Activated CD4-positive, alpha-beta T cell treated with anti-CD3 and anti-CD28 coated beads for 1 hour (primary cell): ENCODE measurements around the gene MAP6.
A peak's percentile ranks its signal among the peaks of the same experiment; 100 is the strongest.
"Not testable (repeated sequence)": the region's sequence is repeated elsewhere in the genome, so short reads cannot be mapped to it uniquely, and the experiment has no call there.

Source experiments
- DNase-seq: peaks from one replicate; pipeline ENCODE4 v3.0.0-alpha.2; 2020

Gene MAP6

DNA sequence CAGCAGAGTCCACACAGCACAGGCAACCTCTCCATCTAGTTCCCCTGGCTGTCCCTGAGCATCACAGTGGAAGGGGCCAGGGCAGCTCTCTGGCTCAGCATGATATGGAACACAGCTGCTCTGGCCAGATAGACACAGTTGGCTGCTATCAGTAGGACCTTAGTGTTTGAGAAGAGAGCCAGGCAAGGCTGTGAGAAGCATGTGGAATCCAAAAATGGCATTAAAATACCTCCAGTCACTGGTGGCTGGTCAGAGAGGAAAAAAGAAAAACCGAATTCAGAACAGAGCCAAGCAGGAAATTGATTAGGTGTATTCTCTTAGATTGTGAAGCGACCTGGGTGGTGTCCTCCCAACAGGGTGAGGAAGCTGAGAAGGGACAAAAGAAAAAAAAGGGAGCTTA is 78.9 kb downstream of the MAP6 start:
- DNase-seq = no peak

DNA sequence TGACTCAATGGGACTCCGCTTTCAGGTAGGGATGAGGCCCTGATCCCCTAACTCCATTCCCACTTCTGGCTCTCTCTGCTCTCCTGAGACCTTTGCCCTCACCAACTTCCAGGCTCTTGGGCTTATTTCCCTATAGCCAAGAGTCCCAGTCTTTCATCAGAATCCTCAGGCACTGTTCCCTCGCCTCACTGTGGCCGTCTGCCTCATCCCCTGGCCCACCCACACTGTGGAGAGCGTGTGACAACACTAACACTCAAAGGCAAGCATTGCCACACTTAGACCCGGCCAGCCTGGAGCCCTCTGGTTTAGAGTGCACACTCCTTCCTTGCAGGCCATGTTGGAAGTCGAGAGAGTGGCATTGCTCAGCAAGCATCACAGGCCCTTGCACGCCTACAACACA is 79.8 kb downstream of the MAP6 start:
- DNase-seq = no peak

DNA sequence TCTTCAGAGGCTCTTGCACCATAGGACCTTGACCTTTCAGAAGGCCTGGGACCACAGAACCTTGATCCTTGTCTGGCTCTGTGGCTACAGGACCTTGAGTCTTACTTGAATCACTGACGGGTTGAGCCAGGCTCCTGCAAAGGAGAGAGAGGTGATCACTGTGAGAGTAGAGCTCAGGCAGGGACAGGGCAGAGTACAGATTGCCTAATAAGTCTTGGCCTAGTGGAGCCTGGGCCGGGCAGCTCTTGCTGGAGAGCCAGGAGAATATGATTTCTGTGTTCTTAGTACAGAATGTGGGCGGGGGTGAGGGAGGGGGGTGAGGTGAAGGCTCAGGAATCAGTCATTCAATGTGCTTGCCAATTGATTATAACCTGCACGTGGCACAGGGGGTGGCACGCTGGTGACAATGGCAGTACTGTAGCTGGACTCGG is 80.8 kb downstream of the MAP6 start:
- no peak for DNase-seq

DNA sequence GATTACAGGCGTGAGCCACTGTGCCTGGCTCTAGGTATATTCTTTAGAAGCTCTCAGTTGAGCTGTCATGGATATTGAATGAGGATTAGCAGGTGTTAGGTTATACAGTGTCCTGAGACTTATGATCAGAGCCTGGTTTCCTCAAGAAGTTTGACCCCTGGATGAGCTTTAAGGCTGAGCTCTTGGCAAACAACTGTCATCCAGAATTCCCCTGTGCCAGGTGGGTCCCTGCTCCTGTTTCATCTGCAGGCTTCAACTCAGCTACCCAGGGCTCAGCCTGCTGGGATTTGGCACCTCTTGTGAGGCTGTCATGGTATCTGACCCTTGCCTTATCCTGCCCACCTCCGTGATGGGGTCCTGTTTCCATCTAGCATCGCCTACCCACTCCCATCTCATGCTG is 82.4 kb downstream of the MAP6 start:
- no peak for DNase-seq

DNA sequence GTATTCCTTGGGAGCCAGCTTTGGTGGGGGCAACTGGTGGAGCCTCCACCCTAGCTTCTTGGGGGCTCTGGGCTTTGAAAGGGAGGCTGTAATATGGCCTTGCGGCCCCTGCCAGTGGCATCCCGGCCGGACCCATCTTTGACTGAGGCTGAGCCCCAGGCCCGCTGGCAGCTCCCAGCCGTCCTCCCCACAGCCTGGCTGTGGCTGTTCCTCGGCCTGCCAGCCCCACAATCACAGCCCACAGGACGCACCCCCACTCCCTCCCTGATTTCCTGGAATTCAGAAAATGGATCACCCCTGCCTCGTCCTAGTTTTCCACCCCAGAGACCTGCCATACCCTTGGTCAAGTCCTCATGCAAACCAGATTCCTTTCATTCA is 83.6 kb downstream of the MAP6 start:
- DNase-seq = no peak

DNA sequence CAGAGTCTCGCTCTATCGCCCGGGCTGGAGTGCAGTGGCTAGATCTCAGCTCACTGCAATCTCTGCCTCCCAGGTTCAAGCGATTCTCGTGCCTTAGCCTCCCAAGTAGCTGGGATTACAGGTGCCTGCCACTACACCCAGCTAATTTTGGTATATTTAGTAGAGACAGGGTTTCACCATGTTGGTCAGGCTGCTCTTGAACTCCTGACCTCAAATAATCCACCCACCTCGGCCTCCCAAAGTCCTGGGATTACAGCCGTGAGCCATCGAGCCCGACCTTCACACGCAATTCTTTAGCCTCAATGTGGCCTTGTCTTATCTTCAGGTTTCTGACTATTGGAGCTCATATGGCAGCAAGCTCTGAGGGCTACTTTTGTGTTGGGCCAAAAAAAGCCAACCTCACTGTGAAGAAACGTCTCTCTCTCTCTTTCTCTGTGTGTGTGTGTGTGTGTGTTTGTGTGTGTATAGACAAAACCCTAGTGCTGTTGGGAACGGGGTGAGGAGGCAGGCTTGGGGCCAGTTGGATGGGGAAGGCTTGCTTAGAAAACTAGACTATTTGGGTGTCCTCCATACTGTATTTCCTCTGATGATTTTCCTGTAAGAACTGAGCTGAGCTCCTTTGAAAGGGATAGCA is 84.1 kb downstream of the MAP6 start:
- not testable (repeated sequence) for DNase-seq

DNA sequence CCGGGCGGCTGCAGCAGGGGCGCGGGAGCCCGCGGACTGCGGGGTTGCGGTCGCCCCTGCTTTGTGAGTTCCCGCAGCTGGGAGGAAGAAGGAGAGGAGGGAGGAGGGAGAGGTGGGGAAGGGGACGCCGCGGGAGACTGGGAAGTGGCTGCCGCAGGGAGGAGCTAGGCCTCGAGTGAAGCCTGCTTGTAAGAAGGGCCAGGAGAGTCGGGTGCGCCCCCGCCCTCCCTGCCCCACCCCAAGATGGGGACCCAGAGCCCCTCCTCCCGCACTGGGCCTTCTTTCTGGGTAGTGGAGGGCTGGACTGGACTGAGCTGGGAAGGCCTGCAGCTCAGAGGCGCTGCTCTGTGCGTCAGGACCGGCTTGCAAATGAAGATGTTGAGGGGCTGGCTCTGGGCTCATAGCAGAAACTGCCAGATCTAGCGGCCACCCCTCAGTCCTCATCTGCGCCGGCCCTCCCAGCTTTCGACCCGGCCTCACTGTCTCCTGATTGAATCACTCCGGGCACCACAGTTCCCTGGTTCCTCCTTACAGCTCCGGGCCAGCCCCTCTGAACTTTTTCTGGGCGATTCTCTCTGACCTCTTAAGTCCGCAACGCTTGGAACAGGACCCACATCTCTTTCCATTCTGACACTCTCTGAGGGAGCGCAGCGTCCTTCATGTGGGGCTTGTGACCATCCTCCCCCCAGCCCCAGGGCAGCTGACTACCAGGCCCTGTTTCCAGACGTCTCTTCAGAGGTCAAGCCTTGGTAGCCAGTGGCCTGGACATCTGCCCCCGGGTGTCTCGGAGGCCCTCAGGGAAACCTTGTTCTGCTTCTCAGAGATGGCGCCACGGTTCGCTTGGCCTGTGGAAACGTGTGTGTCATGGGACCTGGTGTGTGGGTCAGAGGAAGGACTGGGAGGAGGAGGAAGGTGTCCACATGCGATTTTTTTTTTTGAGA is 84.8 kb downstream of the MAP6 start:
- no peak for DNase-seq

DNA sequence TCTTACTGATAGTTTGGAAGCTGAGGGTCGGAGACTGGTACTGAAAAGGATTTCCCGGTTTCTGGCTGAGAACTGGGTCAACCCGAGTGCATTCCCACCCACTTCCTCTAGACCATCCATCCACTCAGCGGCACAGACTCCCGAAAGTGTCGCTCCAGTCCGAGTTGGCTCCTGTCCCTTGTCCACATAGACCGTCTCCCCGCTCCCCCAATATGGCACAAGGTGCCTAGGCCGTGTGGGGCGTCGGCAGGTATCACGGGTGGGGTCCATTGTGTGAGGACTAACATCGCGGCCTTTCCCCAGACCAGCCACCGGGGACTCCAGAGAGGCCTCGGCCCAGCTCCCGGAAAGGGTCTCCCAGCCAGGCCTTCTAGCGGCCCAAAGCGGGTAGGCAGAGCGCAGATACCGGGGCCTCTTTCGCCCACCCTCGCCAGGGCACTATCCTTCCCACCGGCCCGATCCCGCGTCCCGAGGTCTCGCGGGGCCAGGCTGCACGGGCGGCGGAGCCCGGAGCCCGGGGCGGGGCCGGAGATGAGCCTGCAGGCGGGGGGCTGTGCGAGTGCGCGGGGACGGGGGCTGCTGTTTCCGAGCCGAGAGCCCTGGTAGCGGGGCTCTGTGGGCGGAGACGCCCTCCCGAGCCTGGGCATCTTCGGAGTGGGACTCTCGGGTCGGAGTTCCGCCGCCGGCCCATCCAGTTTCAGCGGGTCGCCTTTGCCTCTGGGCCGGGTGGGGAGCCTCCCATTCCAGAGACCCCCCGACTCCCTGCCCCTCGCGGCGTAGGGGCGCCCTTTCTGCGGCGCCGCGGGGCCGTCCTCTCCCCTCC is 85.7 kb downstream of the MAP6 start:
- DNase-seq = no peak

DNA sequence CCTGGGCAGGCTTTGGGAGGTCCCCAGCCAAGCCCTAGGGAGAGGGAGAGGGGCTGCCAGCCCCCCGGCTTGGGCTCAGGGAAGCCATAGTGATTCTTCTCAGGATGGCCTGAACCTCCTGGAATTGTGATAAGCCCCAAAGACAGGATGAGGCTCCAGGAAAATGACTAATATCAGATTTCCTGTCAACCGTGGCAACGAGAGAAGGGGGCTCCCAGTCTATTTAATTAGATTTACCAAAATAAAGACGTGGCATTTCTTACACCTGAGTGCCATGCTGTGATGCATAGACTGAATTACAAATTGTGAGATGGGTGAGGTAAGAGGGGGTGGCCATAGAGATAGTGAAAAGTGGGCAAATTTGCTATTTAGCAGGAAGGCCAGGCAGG is 86.3 kb downstream of the MAP6 start:
- no peak for DNase-seq

DNA sequence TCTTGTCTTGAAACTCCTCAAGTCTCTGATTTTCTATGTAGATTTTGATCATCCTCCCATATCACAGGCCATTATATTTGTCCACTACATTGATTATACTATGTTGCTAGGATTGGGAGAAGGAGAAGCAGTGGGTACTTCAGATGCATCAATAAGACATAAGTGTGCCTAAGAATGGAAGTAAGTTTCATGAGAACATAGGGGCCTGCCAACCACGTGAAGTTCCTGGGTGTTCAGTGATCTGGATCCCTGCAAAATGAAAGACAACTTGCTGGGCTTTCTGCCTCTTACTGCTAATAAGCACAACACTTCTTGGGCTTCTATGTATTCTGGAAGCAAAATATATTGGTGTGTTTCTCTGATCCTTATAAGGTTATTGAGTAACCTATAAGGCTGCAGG is 89.0 kb downstream of the MAP6 start:
- no peak for DNase-seq

DNA sequence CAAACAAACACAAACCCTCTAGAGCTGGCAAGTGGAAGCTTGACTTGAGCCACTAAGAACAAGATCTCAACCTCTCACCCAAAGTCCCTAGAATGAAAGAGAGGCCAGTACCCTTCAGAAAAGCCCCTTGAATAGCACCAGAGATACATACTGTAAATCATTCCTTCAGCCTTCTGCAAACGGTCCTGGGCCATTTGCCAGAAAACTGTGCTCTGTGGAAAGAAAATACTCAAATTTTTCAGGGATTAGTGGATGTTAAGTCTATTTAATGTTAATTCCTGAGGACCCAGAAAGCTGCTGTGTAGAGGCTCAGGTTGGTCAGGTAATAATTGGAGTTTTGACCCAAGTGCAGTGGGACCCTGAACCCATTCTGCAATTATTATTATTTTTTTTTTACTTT is 89.9 kb downstream of the MAP6 start:
- DNase-seq = no peak

DNA sequence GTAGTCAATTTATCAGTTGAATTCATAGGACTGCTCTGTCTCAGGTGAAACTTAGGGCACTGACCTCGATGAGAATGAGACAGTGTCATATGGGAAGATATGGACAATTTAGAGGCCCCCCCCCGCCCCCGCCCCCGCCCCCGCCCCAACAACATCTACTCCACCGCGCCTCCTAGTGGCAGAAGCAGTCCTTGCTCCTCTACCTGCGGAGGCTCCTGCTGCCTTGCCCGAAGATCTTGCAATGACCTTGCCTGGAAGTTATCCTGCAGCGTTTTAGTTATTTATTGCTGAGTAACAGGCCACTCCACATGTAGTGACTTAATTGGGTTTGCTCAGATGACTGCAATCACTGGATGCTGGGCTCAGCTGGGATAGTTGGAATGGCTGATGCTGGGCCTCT is 91.6 kb downstream of the MAP6 start:
- peak; percentile 39 for DNase-seq

DNA sequence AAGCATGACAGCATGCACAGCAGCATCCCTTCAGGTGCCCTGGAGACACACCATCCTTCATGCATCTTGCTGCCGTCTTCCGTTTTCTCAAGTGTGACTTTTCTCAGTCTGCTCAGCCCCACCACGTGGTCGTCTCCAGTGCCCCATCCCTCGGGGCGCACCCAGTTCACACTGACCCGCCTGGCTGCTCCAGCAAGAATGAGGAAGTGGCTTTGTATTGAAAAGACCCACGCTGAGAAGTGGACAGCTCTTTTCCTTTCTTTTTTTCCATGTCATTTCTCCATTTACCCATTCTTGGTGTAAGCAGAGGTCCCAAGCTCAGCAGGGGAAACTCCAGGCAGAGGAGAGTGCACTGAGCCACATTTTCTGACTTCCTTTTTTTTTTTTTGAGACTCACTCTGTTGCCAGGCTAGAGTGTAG is 92.3 kb downstream of the MAP6 start:
- no peak for DNase-seq

DNA sequence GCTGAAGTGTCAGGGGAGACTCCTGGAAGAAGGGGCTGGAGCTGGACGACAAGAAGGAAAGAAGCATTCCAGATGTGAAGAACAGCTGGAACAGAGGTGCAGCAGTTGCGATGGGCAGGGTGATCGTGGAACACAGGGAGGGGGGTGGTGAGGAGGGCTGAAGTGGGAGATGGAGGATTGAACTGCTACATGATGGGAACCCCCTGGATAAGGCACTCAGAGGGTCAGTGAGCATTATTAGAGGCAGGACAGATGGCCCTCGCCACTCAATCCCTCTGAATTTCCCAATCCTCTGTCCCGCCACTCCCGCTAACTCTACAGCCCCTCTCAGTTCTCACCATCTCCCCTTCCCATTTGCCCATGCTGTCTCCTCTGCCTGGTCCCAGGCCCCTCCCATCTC is 92.8 kb downstream of the MAP6 start:
- DNase-seq = no peak

DNA sequence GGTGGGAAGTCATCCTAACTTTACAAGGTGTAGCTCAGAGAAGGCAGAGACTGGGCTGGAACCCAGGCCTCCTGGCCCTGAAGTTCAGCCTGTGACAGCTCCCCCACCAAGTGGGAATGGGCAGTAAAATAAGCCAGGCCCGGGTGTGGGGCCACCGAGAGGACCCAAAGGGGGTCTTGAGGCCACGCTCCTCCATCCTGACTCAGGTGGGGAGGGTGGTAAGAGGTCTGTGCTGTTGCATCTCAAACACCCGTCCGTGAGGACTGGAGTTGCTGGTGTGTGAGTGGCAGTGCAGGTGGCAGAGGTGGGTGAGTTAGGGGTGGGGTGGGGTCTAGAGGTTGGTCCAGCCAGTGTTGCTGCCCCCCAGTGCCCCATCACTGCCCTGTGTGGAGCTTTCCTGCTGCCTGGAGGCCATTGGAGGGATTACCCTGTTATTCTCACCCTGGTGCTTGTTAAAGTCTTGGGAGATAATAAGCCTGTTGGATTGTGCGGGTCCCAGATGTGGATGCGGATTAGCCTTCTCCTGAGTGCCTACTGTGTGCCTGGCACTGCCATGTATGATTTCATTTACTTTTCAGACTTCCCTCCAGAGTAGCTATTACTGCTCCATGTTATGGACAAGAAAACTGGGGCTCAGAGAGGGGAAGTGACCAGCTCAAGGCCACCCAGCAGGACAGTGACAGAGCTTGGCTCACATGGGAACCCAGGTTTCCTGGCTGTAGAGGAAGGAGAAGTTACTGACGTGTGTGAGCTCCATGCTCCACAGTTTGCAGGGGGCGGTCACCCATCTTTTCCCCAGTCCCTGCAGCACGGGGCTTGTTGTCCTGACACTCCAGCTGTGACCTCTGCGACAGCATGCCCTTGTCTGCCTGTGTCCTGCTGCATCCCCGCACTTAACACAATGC is 93.9 kb downstream of the MAP6 start:
- DNase-seq = no peak

DNA sequence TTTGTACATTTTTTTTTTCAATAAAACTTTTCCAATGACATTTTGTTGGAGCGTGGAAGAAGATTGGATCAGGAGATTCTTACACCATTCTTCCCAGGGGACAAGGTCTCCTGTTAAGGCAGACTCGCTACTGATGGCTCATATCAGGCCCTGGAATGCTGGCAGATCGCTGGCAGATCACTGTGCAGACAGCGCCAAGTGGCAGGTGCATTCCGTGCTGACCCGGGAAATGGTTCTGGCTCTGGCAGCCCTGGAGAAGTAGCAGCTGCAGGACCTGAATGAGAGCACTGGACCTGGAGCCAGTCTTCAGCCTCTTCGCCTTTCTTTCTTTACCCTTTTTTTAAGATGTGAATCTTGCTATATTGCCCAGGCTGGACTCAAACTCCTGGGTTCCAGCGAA is 96.1 kb downstream of the MAP6 start:
- DNase-seq = no peak

DNA sequence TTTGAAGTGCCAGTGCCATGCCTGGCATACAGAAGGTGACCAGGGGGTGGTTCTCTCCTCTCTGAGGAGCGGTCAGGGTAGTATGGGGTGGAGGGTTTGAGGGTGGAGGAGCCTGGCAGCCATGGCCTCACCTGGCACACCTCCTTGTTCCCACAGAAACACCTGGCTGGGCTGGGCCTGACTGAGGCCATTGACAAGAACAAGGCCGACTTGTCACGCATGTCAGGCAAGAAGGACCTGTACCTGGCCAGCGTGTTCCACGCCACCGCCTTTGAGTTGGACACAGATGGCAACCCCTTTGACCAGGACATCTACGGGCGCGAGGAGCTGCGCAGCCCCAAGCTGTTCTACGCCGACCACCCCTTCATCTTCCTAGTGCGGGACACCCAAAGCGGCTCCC is 97.2 kb downstream of the MAP6 start:
- no peak for DNase-seq

DNA sequence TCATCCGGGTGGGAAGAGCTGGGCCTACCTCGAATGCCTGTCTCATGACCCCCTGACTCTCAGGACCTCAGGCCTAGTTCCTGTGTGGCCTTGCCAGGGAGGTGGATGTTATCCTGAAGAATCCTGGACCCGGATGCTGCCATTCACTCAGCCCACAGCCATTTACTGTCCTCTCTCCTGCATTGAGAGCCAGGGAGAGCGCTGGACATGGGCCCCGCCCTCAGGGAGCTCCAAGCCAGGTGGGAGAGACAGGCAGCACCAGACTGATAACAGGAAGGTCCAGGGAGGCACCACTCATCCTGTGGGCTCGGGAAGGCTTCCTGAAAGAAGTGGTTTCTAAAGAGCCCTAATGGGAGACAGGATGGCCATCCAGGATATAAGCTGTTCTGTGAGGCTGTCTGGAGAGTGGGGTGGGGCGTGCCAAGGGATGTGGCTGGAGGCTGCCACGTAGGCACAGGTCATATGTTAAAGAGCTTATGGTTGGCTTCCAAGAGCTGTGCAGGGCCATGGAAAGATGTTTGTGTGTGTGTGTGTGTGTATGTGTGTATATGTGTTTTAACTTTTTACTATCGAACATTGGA is 98.2 kb downstream of the MAP6 start:
- no peak for DNase-seq

DNA sequence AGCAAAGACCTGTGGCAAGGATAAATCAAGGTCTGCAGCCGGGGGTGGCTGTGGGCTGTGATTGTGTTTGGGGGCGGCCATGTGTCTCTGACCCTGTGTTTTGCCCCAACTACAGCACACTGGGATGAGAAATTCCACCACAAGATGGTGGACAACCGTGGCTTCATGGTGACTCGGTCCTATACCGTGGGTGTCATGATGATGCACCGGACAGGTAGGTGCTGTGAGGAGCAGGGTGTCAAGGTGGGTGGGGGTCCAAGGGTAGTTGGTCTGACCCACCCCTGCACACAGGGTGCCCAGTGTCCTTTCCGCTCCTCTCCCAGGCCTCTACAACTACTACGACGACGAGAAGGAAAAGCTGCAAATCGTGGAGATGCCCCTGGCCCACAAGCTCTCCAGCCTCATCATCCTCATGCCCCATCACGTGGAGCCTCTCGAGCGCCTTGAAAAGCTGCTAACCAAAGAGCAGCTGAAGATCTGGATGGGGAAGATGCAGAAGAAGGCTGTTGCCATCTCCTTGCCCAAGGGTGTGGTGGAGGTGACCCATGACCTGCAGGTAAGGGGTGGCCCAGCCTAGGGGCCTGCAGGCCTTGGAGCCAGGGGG is 100.1 kb downstream of the MAP6 start:
- DNase-seq = no peak

DNA sequence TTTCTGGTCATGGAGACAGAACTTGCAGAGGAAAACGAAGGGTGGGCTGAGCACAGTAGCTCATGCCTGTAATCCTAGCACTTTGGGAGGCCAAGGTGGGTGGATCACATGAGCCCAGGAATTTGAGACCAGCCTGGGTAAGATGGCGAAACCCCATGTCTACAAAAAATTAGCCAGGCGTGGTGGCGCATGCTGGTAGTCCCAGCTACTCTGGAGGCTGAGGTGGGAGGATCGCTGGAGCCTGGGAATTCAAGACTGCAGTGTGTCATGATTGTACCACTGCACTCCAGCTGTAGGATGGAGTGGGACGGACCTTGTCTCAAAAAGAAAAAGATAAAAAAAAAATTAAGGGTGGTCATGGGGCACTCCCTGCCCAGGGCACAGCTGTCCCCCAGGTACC is 100.9 kb downstream of the MAP6 start:
- no peak for DNase-seq

DNA sequence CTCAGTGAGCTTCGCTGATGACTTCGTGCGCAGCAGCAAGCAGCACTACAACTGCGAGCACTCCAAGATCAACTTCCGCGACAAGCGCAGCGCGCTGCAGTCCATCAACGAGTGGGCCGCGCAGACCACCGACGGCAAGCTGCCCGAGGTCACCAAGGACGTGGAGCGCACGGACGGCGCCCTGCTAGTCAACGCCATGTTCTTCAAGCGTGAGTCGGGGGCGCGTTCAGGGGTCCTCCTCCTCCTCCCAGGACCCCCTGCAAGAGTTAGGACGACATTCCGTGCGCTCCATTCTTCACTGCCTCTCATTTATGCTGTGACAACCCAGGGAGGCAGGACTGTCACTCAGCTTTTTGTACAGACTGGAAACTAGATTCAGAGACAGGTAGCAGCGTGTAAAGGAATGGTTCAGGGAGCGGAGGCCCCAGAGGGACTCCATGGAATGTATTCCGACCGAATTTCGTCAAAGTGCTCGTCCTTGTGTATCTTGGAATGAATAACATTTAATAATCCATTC is 102.0 kb downstream of the MAP6 start:
- DNase-seq = no peak
